OCI-LY1 (cell line): ENCODE measurements around the gene TGM5.
"Not testable (repeated sequence)": the region's sequence is repeated elsewhere in the genome, so short reads cannot be mapped to it uniquely, and the experiment has no call there.

ENCODE experiments used
- H2AFZ ChIP-seq: fragments of 200-600 bp; sonication (generic), shearing (Covaris generic); 2 replicates; pipeline ENCODE4 v1.6.0; 2014; ENCODE audit warnings: antibody characterized with exemption, mild to moderate bottlenecking, low read length
- H3F3A ChIP-seq: fragments of 200-600 bp; sonication (generic), shearing (Covaris generic); 2 replicates; pipeline ENCODE4 v1.6.0; 2014; ENCODE audit warnings: mild to moderate bottlenecking, antibody characterized with exemption, low read length, moderate library complexity; ENCODE audit not compliant: insufficient read depth
- H3K27ac ChIP-seq: fragments of 200-600 bp; sonication (generic); 2 replicates; pipeline ENCODE4 v1.5.1; 2014; ENCODE audit warnings: low read length, mixed run types, mild to moderate bottlenecking, low read depth; ENCODE audit not compliant: poor library complexity, severe bottlenecking
- H3K27me3 ChIP-seq: fragments of 200-600 bp; sonication (generic); 2 replicates; pipeline ENCODE4 v1.6.0; 2014; ENCODE audit warnings: antibody characterized with exemption, mild to moderate bottlenecking, low read length, moderate library complexity; ENCODE audit not compliant: insufficient read depth
- H3K36me3 ChIP-seq: fragments of 200-600 bp; sonication (generic); 2 replicates; pipeline ENCODE4 v1.6.1; 2014; ENCODE audit warnings: mild to moderate bottlenecking, antibody characterized with exemption, low read length, moderate library complexity, mixed read lengths; ENCODE audit not compliant: insufficient read depth
- H3K4me1 ChIP-seq: fragments of 200-600 bp; sonication (generic); 2 replicates; pipeline ENCODE4 v1.5.1; 2014; ENCODE audit warnings: mild to moderate bottlenecking, low read length, moderate library complexity; ENCODE audit not compliant: insufficient read depth, severe bottlenecking
- H3K4me2 ChIP-seq: fragments of 200-600 bp; sonication (generic), shearing (Covaris generic); 2 replicates; pipeline ENCODE4 v1.6.1; 2014; ENCODE audit warnings: low read length
- H3K4me3 ChIP-seq: fragments of 200-600 bp; sonication (generic); 2 replicates; pipeline ENCODE4 v1.5.1; 2014; ENCODE audit warnings: low read length, low read depth, mild to moderate bottlenecking, mixed read lengths; ENCODE audit not compliant: poor library complexity, severe bottlenecking
- H3K79me2 ChIP-seq: fragments of 200-600 bp; shearing (Covaris generic); 2 replicates; pipeline ENCODE4 v1.6.1; 2016; ENCODE audit warnings: mixed run types, low read length, mixed read lengths; ENCODE audit not compliant: insufficient read depth
- H3K9ac ChIP-seq: fragments of 200-600 bp; sonication (generic), shearing (Covaris generic); 2 replicates; pipeline ENCODE4 v1.6.1; 2014; ENCODE audit warnings: mild to moderate bottlenecking, low read length, mixed read lengths
- H3K9me2 ChIP-seq: fragments of 200-600 bp; sonication (generic), shearing (Covaris generic); 2 replicates; pipeline ENCODE4 v1.6.1; 2014; ENCODE audit warnings: low read depth, mild to moderate bottlenecking, low read length, mixed read lengths
- H3K9me3 ChIP-seq: fragments of 200-600 bp; shearing (Covaris generic); 2 replicates; pipeline ENCODE4 v1.6.1; 2014; ENCODE audit warnings: low read length, mixed read lengths
- H4K20me1 ChIP-seq: fragments of 200-600 bp; sonication (generic), shearing (Covaris generic); 2 replicates; pipeline ENCODE4 v1.6.0; 2016; ENCODE audit warnings: mild to moderate bottlenecking, low read length; ENCODE audit not compliant: insufficient read depth
- CTCF ChIP-seq: fragments of 200-600 bp; sonication (generic), shearing (Covaris generic); IDR thresholded peaks from 2 replicates; pipeline ENCODE4 v1.5.1; 2017; ENCODE audit warnings: mild to moderate bottlenecking, antibody characterized with exemption, low read length, moderate library complexity, mixed read lengths
- EZH2 ChIP-seq: fragments of 200-600 bp; sonication (generic), shearing (Covaris generic); IDR thresholded peaks from 2 replicates; pipeline ENCODE4 v1.8.0; 2017; ENCODE audit warnings: borderline replicate concordance, mixed run types, mild to moderate bottlenecking, antibody characterized with exemption, low read length, moderate library complexity, mixed read lengths

Gene TGM5

GRCh38 chr15:43294091-43294706 lies 27.5 kb upstream of the TGM5 start:
- Histone ChIP-seq H4K20me1 (no peaks in the 10 kb centered on the region), H3K4me2 (no peak overlapping the region), H2AFZ (no peak overlapping the region), H3K27ac (no peak overlapping the region), H3K9ac (no peak overlapping the region), H3K4me3 (no peak overlapping the region), H3K9me3 (no peaks in the 10 kb centered on the region), H3K4me1 (no peaks in the 10 kb centered on the region), H3K79me2 (no peaks in the 10 kb centered on the region), H3K36me3 (no peaks in the 10 kb centered on the region), H3K27me3 (no peaks in the 10 kb centered on the region), H3K9me2 (no peaks in the 10 kb centered on the region), H3F3A (no peaks in the 10 kb centered on the region)
- TF ChIP-seq EZH2 (no peak), CTCF (no peak)

GRCh38 chr15:43293432-43293831 lies 26.7 kb upstream of the TGM5 start:
- no peak for TF ChIP-seq CTCF
- no peak for TF ChIP-seq EZH2
- Histone ChIP-seq H4K20me1 (no peaks in the 10 kb centered on the region), H3K79me2 (no peaks in the 10 kb centered on the region), H3K36me3 (no peaks in the 10 kb centered on the region), H3K9me3 (no peaks in the 10 kb centered on the region), H3K4me3 (no peak overlapping the region), H3K27ac (no peak overlapping the region), H3K9me2 (no peaks in the 10 kb centered on the region), H3K27me3 (no peaks in the 10 kb centered on the region), H3K4me2 (no peak overlapping the region), H2AFZ (no peak overlapping the region), H3K4me1 (no peaks in the 10 kb centered on the region), H3K9ac (no peak overlapping the region), H3F3A (no peaks in the 10 kb centered on the region)

GRCh38 chr15:43292375-43293078 lies 25.8 kb upstream of the TGM5 start:
- Histone ChIP-seq H2AFZ (no peak overlapping the region), H3K27me3 (no peaks in the 10 kb centered on the region), H4K20me1 (no peaks in the 10 kb centered on the region), H3K9ac (no peak overlapping the region), H3K4me2 (no peak overlapping the region), H3K9me2 (no peaks in the 10 kb centered on the region), H3K27ac (no peak overlapping the region), H3F3A (no peaks in the 10 kb centered on the region), H3K4me1 (no peaks in the 10 kb centered on the region), H3K36me3 (no peaks in the 10 kb centered on the region), H3K4me3 (no peak overlapping the region), H3K9me3 (no peaks in the 10 kb centered on the region), H3K79me2 (no peaks in the 10 kb centered on the region)
- no peak for TF ChIP-seq EZH2

GRCh38 chr15:43289656-43290055 lies 22.9 kb upstream of the TGM5 start:
- not testable (repeated sequence) for H3K79me2 ChIP-seq, H3F3A ChIP-seq, H3K9me2 ChIP-seq, H3K27me3 ChIP-seq, H3K9ac ChIP-seq, H2AFZ ChIP-seq, H3K36me3 ChIP-seq, H3K9me3 ChIP-seq, H4K20me1 ChIP-seq, H3K4me1 ChIP-seq, H3K4me2 ChIP-seq, H3K4me3 ChIP-seq, H3K27ac ChIP-seq
